Measurements from ENCODE around the gene PLCB1.

Gene PLCB1

DNA sequence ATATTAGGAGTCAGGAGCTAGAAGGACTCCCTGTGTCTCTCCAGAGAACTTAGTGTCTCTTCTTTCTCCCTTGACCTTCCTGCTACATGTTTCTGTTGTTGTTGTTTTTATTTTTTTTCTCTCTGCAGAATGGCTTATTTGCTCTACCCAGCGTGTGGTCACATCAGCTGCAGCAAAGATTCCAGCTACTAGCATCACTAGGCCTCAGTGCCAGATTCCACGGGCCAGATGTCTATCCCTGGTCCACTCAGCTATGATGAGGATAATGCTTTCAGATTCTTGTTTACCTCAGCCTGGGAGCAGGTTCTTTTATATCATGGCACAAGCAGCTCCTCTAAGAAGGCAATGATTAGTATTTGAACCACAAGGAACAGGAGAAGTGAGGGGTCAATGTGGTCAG, 110.0 kb downstream of the PLCB1 start:
- in situ Hi-C loops (cut with MboI; ENCODE audit: low sequenced_read_pairs) = no loop called here

DNA sequence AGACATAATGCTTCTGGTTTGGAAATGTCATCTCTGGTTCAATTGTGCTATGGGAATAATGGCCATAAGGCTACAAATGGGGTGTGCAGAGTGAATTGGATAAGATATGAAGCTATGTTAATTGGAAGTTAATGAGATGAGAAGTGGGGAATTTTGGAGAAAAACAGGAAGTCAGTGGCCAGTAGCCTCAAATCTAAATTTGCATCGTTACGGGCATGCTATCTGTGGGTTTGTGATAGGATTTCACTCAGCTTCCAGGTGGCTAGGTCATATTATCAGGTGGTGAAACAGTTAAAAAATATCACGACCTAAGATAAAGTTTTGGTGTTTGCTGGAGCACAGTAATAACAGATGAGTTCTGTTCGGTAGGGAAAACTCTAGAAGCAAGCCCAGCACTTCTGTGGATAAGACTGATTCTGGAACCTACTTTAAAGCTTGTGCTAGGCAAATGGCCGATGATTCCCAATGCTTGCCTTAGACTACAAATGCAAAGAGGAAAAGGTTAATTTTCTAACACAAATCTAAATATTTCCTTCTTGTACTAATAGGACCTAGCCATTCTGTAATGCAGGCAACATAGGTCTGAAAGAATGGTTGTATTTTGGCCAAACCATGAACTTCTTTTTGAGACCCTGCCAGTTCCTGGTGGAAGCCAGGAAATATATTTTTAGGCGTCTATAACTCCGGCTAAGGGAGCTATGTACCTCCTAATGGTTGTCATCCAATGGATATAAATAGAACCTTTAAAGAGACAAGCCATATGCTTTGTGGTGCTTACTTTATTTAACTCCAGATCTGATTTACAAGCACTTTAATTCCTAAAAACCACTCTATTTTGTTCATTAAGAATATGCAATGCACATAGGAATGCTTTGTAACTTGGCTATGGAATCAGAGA, 111.0 kb downstream of the PLCB1 start:
- in situ Hi-C loops (cut with MboI; ENCODE audit: low sequenced_read_pairs) = no loop called here

DNA sequence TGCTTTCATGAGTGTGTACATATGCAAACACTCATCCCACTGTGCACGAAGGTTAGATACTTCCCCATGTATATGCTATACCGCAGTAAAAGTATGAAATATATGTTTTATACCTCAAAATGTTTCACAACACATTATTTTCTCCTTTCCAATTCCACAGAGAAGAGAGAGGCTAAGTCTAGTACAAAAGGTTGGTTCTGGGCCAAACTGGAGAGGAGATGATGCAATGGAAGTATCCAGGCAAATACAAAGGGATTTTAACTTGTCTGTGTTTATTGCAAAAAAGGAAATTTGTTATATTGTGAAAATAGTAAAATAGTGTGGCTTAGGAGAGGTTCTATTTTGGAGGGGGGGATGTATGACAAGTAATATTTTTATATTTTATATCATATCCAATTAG, 112.6 kb downstream of the PLCB1 start:
- in situ Hi-C loops (cut with MboI; ENCODE audit: low sequenced_read_pairs) = no loop called here

DNA sequence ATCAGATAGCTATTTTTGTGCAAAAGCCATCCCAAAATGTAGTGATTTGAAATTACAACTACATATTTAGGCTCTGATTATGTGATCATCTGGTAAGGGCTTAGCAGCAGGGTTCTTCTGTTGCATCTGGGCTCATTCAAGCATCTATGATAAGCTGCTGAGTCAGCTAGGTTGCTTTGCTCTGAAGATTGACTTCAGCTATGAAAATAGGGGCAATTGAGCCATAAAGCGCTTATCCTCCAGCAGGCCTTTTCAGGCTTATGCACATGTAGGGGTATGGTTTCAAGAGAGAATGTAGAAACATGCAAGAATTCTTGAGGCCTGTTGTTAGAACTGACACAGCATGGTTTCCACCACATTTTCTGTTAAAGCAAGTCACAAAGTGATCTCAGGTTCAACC, 114.1 kb downstream of the PLCB1 start:
- in situ Hi-C loops (cut with MboI; ENCODE audit: low sequenced_read_pairs) = no loop called here

DNA sequence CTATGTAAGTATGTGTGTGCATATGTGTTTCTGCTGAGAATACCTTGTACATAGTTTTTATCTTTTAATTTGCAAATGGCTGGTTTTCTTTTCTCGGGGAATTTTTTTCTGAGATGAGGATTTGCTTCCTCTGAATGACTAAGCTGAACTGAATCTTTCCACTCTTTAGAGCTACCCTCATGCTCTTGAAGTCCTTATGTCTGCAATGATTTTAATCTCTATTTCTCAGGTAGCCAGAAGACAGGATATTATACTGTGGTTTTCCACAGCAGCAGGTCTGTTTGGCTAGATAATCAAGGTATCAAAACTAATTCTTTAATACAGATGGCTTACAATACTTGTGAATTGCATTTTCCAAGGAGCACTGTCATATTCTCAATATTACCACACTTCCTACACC, 114.7 kb downstream of the PLCB1 start:
- in situ Hi-C loops (cut with MboI; ENCODE audit: low sequenced_read_pairs) = no loop called here

DNA sequence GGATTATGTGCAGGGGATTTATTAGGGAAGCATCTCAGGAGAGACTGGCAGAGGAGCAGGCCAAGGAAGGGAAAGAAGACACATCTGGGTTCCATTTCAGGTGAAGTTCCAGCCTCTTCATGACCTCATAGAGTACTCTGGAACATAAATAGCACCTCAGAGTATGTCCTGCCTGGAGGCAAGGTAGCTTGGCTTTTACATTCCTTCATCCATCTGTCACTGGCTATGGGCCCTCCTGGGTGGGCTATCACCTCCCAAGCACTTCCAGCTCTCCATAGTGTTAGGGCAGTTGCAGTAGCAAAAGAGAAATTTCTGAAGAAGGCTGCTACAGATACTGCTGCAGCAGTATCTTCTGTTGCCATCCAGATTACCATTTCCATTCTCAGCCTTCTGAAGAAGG, 116.0 kb downstream of the PLCB1 start:
- in situ Hi-C loops (cut with MboI; ENCODE audit: low sequenced_read_pairs) = no loop called here

DNA sequence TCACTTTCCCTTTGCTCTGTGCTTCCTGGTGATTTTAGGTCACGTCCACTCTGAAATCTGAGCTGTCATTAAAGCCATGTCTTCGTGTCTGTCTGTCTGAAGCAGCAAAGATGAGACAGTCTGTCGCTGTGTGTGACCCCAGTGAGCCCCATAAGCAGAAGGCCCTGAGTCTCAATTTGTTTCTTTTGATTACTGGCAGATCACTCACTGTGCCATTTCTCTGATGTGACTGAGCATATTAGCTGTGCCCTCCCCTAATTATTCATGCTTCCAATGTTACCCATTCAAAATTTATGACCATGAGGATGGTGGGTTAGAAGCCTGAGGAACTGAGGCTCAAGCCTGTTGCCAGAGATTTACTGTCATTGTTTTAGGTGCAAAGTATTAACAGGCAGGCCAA, 117.6 kb downstream of the PLCB1 start:
- in situ Hi-C loops (cut with MboI; ENCODE audit: low sequenced_read_pairs) = no loop called here

DNA sequence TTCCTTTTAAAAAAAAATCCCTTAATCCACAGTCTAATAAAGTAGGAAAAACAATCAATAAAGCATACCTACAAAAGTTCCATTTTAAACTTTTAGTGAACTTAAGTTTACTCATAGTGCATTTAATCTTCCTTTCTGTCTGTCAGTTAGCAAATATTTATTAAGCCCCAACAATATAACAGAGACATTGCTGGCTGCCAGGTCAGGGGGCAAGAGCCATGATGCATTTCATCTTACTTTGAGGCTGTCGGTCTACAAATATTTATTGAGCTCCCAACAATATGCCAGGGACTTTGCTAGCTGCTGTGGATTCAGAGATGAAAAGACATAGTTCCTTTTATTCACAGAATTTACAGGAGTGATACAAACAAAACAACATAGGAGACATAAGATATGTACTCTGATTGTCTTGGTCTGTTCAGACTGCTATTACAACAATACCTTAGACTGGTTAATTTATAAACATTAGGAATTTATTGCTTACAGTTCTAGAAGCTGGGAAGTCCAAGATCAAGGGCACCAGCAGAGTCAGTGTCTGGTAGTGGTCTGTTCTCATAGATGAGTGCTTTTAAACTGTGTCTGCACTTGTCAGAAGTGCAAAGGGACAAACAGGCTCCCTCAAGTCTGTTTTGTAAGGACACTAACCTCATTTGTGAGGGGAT, 118.6 kb downstream of the PLCB1 start:
- in situ Hi-C loops (cut with MboI; ENCODE audit: low sequenced_read_pairs) = no loop called here

DNA sequence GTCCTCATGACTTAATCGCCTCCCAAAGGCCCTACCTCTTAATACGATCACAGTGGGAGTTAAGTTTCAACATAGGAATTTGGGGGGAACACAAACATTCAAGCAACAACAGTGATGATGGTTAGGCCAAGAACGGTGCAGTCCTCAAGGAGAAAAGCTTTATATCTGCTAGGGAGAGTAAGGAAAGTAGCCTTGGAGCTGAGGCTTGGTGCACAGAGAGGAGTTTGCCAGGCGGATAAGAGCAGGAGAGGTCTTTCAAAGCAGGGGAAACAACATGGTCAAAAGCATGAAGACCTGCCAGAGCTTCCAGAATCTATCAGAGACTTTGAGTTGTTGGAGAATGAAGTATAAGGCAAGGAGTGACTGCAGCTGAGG, 119.1 kb downstream of the PLCB1 start:
- in situ Hi-C loops (cut with MboI; ENCODE audit: low sequenced_read_pairs) = no loop called here

DNA sequence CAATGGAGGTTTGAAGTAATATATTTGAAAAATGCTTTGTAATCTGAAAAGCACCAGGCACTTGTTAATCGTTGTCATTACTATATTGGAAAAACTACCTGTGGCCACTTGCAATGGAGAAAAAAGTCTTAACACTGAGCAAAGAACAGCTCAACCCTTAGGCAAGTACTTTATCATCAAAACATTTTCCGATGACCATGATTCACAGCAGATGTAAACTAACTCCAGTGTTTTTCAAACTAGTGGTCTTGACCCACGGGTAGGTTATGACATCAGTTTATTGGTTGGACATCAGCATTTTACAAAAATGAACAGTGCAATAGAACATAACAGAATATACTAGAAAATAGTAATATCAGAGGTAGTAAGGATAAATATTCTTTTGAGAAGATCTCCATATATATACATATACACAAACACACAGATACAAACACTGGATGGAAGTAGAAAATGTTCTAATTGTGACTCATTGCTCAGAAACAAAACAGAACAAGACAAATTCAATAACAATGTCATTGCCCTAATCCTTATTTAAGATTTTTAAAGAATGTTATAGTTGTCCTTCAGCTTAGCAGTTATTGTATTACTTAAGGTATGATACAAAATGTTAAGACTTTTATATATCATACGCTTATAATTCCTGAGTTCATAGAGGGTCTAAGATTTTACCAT, 123.0 kb downstream of the PLCB1 start:
- in situ Hi-C loops (cut with MboI; ENCODE audit: low sequenced_read_pairs) = no loop called here

DNA sequence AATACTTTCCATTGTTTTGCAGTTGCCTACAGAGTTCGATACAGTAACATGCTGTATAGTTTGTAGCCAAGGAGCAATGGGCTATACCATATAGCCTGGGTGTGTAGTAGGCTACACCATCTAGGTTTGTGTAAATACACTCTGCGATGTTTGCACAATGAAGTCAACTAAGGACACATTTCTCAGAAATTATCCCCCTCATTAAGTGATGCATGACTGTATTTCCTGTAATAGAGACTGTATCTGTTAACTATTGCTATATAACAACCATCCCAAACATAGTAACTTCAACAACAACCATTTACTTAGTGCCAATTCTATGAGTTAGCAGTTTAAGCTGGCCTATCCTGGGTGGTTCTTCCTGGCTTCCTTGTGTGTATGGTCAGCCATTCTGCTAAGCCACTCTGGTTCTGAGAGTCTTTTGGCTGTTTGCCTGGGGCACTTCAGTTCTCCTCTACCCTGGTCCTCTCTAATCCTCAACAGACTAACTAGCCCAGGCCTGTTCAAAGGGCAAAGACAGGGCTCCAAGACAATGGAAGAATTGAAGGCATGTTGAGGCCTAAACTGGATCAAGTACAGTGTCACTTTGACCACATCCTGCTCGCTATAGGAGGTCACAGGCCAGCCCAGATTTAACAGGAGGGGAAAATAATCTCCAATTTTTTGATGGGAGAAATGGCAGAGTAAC, 124.0 kb downstream of the PLCB1 start:
- in situ Hi-C loops (cut with MboI; ENCODE audit: low sequenced_read_pairs) = no loop called here

DNA sequence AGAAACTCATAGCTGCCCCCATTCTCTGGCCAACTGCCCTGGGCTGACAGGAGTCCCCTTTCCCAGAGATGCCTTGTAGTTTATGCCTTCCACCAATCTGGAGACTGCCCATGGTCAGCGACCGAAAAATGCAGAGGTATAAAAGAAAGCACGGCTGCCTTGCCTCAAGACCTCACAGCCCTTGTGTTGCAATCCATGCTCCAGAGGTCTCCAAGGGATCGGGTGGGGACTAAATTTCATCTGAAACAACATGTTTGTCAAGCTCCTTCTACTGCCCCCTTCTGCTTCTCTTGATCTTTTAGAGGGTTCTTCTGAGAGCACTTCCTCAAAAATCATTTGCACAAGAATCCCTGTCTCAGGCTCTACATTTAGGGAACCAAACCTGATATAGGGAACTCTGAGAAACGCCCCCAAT, 128.8 kb downstream of the PLCB1 start:
- in situ Hi-C loops (cut with MboI; ENCODE audit: low sequenced_read_pairs) = no loop called here

DNA sequence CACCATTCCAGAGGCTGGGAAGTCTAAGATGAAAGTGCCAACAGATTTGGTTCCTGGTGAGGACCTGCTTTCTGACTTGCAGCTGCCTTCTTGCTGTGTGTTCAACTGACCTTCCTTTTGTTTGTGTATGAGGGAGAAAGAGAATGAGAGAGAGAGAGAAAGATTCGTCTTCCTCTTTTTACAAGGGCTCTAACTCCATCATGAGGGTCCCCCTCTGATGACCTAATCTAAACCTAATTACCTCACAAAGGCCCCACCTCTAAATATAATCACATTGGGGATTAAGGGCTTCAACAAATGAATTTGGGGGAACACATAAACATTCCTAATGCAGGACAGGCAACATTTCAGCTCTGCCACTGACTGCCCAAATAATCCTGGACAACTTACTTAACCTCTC, 130.7 kb downstream of the PLCB1 start:
- in situ Hi-C loops (cut with MboI; ENCODE audit: low sequenced_read_pairs) = no loop called here

DNA sequence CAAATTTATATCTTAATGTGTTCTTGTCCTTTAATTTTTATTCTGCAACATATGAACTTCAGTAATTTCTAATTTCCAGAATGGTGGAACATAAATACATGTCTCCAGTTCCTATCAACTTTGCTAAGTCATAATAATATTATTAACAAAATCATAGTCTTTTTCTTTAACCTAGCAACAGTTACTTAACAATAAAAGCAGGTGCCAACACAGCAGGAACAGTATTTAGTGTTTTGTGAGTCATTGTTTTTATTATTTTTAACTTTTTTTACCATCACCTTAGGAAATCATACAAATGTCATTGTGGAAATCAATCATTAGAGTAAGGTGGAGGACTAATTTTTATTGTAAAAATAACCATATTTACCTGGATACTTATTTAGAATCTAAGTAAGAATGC, 133.5 kb downstream of the PLCB1 start:
- in situ Hi-C loops (cut with MboI; ENCODE audit: low sequenced_read_pairs) = no loop called here

DNA sequence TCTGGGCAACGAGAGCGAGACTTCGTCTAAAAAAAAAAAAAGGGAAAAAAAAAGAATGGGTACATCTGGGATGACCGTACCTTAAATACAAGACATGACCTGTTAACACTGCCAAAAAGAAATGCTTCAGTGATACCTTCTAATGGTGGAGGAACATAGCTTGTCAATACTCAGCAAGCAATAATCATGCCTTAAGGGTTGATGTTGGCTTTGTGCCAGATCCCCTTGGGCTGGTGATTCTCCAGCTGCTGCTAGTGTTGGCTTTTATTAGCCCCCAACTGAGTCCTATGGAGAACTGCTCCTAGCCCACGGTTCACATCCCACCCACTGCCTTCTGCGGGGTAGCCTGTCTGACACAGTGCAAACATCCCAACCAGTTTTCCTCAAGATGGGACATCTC, 134.9 kb downstream of the PLCB1 start:
- in situ Hi-C loops (cut with MboI; ENCODE audit: low sequenced_read_pairs) = no loop called here

DNA sequence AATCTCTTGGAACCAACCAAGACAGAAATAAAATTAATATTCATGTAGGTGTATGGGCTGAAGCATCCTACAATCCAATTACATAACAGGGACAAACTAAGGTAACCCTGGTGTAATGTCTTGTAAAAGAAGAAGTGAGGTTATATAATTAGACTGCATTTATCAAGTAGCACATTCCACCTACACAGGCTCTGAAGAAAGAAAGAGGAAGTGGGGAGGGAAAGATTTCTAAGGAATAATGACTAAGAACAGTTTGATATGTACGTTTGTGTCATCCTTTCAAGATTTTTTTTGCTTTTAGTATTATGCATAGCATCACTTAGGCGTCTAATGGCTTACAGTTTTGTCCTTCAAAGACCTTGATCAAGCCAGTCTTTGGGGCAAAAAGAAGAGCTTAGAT, 139.7 kb downstream of the PLCB1 start:
- in situ Hi-C loops (cut with MboI; ENCODE audit: low sequenced_read_pairs) = no loop called here

DNA sequence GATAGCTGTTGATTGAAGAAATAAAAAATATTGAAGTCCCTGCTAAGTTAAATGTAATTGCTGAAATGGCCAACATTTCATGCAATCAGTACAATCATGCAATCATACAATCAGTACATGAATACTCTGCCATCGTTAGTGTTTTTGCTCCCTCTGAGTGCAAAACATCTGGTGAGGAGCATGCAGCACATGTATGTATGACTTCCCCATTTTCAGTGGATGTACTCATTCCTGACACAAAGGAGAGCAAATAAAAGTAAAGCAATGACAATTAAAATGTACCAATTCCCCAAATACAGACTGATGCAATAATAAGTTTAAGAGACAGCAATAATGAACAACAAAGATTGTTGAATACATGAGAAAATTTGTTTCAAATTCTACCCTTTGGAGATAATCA, 140.7 kb downstream of the PLCB1 start:
- in situ Hi-C loops (cut with MboI; ENCODE audit: low sequenced_read_pairs) = no loop called here

DNA sequence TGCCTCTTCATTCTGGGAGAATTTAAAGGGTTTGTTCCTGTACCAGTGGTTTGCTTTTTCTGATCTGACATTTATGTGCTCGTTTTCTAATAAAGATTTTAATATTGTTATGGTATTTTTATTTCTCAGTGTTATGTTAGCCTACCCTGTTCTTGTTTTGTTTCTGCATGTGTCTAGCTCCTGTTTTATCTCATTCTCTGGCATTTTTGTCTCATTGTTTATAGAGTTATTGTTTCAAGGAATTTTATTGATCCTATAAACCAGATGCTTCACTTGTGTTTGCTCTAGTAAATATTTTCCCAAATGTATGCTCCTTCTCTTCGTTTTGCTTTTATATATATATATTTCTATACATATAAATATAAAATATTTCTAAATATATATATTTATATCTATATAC, 152.8 kb downstream of the PLCB1 start:
- in situ Hi-C loops (cut with MboI; ENCODE audit: low sequenced_read_pairs) = no loop called here

DNA sequence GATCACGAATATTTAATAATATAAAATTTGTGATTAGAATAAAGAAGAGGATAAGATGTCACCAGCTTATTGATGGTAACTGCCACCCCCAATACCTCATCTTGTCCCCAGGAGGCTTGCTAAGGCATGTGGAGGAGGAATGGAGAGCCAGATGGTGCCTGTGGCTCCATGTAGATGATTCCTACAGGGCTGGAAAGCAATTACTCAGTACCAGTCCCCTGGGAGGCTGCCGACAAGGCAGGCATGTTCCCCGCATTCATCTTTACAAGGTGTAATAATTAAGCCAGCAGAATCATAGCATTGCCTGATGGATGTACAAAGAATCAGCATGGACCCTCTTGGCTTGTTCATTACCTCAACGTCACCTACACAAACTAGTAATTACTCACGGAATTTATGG, 155.3 kb downstream of the PLCB1 start:
- in situ Hi-C loops (cut with MboI; ENCODE audit: low sequenced_read_pairs) = no loop called here

DNA sequence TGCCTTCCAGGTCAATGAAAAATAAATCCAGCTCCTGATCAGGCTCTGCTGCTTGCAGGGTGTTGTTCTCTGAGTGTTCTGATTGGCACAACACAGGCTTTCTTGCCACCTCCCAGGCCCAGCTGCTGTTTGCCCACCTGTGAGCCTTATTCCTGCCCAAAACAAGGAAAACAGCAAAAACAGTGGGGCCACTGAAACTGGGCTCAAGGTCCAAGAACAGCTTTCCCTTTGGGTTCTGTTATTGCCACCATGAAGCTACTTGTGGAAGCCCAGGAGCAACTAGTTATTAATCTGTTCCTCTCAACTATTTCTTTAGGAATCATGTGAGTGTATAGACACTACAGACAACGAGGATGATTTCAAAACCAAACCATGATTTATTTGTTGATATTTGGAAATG, 159.1 kb downstream of the PLCB1 start:
- in situ Hi-C loops (cut with MboI; ENCODE audit: low sequenced_read_pairs) = no loop called here

DNA sequence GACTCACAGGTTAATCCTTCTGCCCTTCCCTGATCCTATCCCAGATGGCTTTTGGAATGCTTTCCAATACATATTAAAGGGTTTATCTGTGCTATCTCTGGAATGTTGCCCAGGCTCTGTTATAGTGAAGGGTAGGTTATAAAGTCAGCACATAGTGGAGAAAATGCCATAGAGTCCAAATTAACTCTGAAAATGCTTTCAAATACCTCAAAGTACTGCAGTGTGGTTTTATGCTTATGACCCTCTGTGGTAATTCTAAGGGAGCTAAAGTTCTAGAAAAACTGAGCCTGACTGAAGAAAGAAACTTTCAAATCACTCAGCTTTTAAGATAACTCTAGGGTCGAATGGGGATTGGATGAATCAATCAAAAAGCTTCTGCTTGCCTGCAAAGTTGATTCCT, 159.8 kb downstream of the PLCB1 start:
- in situ Hi-C loops (cut with MboI; ENCODE audit: low sequenced_read_pairs) = no loop called here
